Measurements from ENCODE around the gene ZNF441.
"Not testable (repeated sequence)": the region's sequence is repeated elsewhere in the genome, so short reads cannot be mapped to it uniquely, and the experiment has no call there.

- TF ChIP-seq SP1 (CRISPR knock-in tag; conservative IDR thresholded peaks at IDR 0.05); CTCF (IDR thresholded peaks at IDR 0.05); ZNF512 (CRISPR knock-in tag; IDR thresholded peaks at IDR 0.05; ENCODE audit: borderline replicate concordance); NR2C2 (CRISPR knock-in tag; IDR thresholded peaks at IDR 0.05); RELA (CRISPR knock-in tag; IDR thresholded peaks at IDR 0.05; ENCODE audit: borderline replicate concordance); ATF2 (CRISPR knock-in tag; IDR thresholded peaks at IDR 0.05; ENCODE audit: borderline replicate concordance, low read depth); KAT7 (CRISPR knock-in tag; IDR thresholded peaks at IDR 0.05; ENCODE audit: borderline replicate concordance): not testable (repeated sequence)
Measured at GRCh38 chr19:11776669-11777068, 9.9 kb downstream of the ZNF441 start.
